ENCODE measurements around the gene CNPY3. TPM values are rescaled to one million over a fixed set of nuclear protein-coding genes. Genes with fewer than 3 reads are reported as not detected.
A peak's percentile ranks its signal among the peaks of the same experiment; 100 is the strongest.

Gene CNPY3
- total and polyA plus RNA-seq, 12 donors, result 21.1 to 59.7 (median 41.3) TPM

DNA sequence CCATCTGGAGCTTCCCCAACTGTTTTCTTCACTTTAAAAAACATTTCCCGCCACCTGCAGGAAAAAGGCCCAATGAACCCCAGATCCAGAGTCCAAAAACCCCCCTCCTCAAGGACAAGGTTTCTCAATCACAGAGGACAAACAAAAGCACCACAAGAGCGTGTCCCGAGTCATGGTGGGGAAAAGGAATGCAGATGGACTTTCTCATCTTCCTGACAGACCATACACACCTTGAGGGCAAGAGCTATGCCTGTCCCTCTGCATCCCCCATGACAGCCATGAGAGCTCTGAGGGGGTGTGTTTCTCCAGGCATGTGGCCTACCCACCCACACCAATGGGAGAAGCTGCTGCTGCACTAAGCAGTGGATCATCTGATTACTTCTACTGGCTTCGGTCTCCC is 40.7 kb downstream of the CNPY3 start:
- Histone ChIP-seq H3K27me3 (no peaks in the 10 kb centered on the region), H3K27ac (no peak overlapping the region), H3K9me3 (replicated peaks in 1 of 3) (no peaks in the 10 kb centered on the region), H3K4me3 (no peak overlapping the region), H3K4me1 (replicated peaks in 1 of 2) (peaks cover 3 to 8% of the 10 kb centered on the region in 2 donors), H3K36me3 (replicated peaks in 1 of 2) (peaks cover 0 to 46% of the 10 kb centered on the region in 2 donors)
- no peak for DNase-seq
- no peak for TF ChIP-seq POLR2A (IDR thresholded peaks at IDR 0.05)
- TF ChIP-seq, protein P1, sequence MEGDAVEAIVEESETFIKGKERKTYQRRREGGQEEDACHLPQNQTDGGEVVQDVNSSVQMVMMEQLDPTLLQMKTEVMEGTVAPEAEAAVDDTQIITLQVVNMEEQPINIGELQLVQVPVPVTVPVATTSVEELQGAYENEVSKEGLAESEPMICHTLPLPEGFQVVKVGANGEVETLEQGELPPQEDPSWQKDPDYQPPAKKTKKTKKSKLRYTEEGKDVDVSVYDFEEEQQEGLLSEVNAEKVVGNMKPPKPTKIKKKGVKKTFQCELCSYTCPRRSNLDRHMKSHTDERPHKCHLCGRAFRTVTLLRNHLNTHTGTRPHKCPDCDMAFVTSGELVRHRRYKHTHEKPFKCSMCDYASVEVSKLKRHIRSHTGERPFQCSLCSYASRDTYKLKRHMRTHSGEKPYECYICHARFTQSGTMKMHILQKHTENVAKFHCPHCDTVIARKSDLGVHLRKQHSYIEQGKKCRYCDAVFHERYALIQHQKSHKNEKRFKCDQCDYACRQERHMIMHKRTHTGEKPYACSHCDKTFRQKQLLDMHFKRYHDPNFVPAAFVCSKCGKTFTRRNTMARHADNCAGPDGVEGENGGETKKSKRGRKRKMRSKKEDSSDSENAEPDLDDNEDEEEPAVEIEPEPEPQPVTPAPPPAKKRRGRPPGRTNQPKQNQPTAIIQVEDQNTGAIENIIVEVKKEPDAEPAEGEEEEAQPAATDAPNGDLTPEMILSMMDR (IDR thresholded peaks at IDR 0.05), result no peak
- WGBS, 4 donors, result 89 to 100% (median 95%) methylated on average over 4 of the region's 4 CpGs
- intact Hi-C loops (cut with DNase I), result no loop called here

DNA sequence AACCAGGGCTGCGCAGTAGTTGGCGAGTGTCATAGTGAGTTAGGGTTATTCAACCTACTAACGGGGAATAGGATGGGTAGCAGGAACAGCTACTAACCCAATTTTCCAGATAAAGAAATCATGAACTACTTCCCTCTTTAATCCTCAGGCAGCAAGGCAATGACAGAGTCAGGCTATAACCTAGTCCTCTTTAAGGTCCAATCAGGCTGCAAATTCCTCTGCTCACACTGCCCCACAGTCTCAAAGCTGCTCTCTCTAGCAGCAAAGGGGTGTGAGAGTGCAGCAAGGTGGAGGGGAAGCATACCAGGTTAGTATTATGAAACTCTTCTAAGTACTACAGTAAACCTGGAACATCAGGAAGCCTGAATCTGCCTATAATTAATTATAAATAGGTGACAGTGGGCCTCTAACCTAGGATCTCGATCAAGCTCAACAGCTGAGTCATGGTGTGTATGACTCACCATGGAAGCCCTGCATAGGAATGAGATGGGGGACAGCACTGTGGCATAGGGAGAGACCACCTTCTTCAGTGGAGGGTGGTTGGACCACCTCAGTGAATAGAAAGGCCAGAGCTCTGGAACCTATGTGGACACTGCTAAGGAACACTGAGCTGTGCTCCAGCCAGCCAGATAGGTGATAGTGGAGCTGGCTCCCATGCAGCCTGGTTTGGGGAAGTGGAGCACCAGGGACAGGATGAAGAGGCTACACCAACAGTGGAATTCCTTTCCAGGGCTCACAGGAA is 41.8 kb downstream of the CNPY3 start:
- intact Hi-C loops (cut with DNase I), result no loop called here
- 61 to 77% (median 75%) methylated on average over 4 of the region's 4 CpGs for WGBS, 4 donors
- TF ChIP-seq POLR2A (IDR thresholded peaks at IDR 0.05), result no peak
- TF ChIP-seq, protein P1 (IDR thresholded peaks at IDR 0.05), result no peak
- DNase-seq, result peak in 1 of 7 donors; percentile 14
- Histone ChIP-seq H3K4me1 (replicated peaks in 1 of 2) (peaks cover 3 to 8% of the 10 kb centered on the region in 2 donors), H3K27me3 (no peaks in the 10 kb centered on the region), H3K4me3 (no peak overlapping the region), H3K27ac (peak overlapping the region in 2 of 5 donors; percentile 1 to 25), H3K9me3 (replicated peaks in 1 of 3) (no peaks in the 10 kb centered on the region), H3K36me3 (replicated peaks in 1 of 2) (peaks cover 0 to 35% of the 10 kb centered on the region in 2 donors)

DNA sequence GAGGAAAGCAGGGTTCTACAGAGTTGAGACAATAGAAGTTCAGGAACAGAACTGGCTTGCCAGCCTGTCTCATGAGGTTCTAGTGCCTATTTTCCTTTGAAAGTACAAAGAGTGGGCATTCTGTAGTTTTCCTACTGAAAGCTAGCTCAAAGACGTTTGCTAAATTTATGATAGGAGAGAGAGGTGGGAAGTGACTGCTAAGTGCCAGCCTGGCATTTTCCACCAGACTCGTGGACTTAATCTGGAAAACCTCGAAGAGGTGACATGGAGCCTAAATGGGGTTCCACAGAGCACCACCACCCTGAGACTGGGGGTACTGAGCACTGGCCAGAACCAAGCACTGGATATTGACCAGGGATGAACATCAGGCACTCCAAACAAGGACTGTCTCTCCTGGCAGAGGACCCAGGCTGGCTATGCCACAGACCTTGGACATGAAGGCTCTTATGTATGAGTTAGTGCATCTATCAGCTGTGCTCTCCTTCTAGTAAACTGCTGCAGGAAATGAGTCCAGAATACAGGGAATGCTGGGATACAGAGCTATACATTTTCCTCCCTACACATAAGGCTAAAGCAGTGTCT is 42.6 kb downstream of the CNPY3 start:
- intact Hi-C loops (cut with DNase I), result no loop called here
- Histone ChIP-seq H3K27me3 (no peaks in the 10 kb centered on the region), H3K4me1 (replicated peaks in 1 of 2) (peaks cover 3 to 13% of the 10 kb centered on the region in 2 donors), H3K9me3 (replicated peaks in 1 of 3) (no peaks in the 10 kb centered on the region), H3K36me3 (replicated peaks in 1 of 2) (peaks cover 0 to 29% of the 10 kb centered on the region in 2 donors), H3K27ac (peak overlapping the region in 2 of 5 donors; percentile 1 to 25), H3K4me3 (no peak overlapping the region)
- peak; percentile 31 to 72 (median 61) for DNase-seq
- TF ChIP-seq, protein P1 (IDR thresholded peaks at IDR 0.05), result no peak
- no peak for TF ChIP-seq POLR2A (IDR thresholded peaks at IDR 0.05)
- WGBS, 4 donors, result 50 to 58% (median 52%) methylated on average over 3 of the region's 3 CpGs

DNA sequence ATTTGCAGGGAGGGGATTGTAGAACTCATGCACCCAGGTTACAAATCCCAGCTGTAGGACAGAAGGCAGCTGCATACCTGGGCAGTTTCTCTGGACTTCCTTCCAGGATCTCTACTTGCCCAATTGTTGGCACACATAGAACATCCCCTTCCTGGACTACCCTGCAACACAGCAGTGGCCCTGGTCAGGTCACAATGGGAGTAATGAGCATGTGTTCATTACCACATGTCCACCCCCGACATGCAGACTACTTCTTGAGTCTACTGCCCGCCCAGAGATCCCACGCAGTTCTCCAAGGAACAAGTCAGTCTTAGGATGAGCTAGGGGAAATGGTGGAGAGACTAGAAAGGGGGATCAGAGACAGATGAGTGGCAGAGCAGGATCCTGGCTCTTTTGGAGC is 44.6 kb downstream of the CNPY3 start:
- Histone ChIP-seq H3K4me3 (no peak overlapping the region), H3K36me3 (replicated peaks in 1 of 2) (peaks cover 0 to 14% of the 10 kb centered on the region in 2 donors), H3K27me3 (no peaks in the 10 kb centered on the region), H3K9me3 (replicated peaks in 1 of 3) (no peaks in the 10 kb centered on the region), H3K4me1 (replicated peaks in 1 of 2) (peaks cover 8 to 27% of the 10 kb centered on the region in 2 donors), H3K27ac (no peak overlapping the region)
- 89 to 100% (median 93%) methylated on average over 3 of the region's 3 CpGs for WGBS, 4 donors
- no peak for DNase-seq
- intact Hi-C loops (cut with DNase I), result no loop called here
- no peak for TF ChIP-seq POLR2A (IDR thresholded peaks at IDR 0.05)
- TF ChIP-seq, protein P1 (IDR thresholded peaks at IDR 0.05), result no peak

Measured in adrenal gland (tissue), 12 donors.